Chondrocyte (in vitro differentiated cells): Measurements from ENCODE around the gene LRRC43. TPM values are rescaled to one million over a fixed set of nuclear protein-coding genes. Genes with fewer than 3 reads are reported as not detected.
"Not testable (repeated sequence)": the region's sequence is repeated elsewhere in the genome, so short reads cannot be mapped to it uniquely, and the experiment has no call there.

ENCODE experiments used
- DNase-seq: peaks from one replicate; pipeline ENCODE4 v3.0.0; 2021; ENCODE audit warnings: mixed read lengths, low spot score
- H3K27ac Mint-ChIP-seq: one replicate; pipeline ENCODE4 v1.8.0; 2021; ENCODE audit warnings: mild to moderate bottlenecking, moderate library complexity, mixed read lengths; ENCODE audit not compliant: unreplicated experiment
- H3K27me3 Mint-ChIP-seq: 2 replicates; pipeline ENCODE4 v1.8.0; 2021; ENCODE audit warnings: low read depth, mixed read lengths
- H3K36me3 Mint-ChIP-seq: 2 replicates; pipeline ENCODE4 v1.8.0; 2021; ENCODE audit warnings: low read depth, mixed read lengths
- H3K4me1 Mint-ChIP-seq: 2 replicates; pipeline ENCODE4 v1.8.0; 2021; ENCODE audit warnings: low read depth, mild to moderate bottlenecking, mixed read lengths
- H3K4me3 Mint-ChIP-seq: one replicate; pipeline ENCODE4 v1.8.0; 2021; ENCODE audit warnings: mild to moderate bottlenecking, moderate library complexity, mixed read lengths; ENCODE audit not compliant: unreplicated experiment
- H3K9me3 Mint-ChIP-seq: 2 replicates; pipeline ENCODE4 v1.8.0; 2021; ENCODE audit warnings: low read depth, mixed read lengths
- total RNA-seq: library from RNA; stranded (reverse); gene quantifications from 3 replicates; pipeline ENCODE4 v1.2.1, GENCODE V29; 2021
- TF ChIP-seq, protein P1 (sequence below): fragments of 200-600 bp; sonication (generic); IDR thresholded peaks from 2 replicates; pipeline ENCODE4 v1.5.0; 2021; ENCODE audit warnings: antibody characterized with exemption, mild to moderate bottlenecking, moderate library complexity

LRRC43 gene
- total RNA-seq, 1 donor from 2014 or later = 2.0 TPM

- H3K36me3 Mint-ChIP-seq = no peaks in the 10 kb centered on the region
- TF ChIP-seq, protein P1, sequence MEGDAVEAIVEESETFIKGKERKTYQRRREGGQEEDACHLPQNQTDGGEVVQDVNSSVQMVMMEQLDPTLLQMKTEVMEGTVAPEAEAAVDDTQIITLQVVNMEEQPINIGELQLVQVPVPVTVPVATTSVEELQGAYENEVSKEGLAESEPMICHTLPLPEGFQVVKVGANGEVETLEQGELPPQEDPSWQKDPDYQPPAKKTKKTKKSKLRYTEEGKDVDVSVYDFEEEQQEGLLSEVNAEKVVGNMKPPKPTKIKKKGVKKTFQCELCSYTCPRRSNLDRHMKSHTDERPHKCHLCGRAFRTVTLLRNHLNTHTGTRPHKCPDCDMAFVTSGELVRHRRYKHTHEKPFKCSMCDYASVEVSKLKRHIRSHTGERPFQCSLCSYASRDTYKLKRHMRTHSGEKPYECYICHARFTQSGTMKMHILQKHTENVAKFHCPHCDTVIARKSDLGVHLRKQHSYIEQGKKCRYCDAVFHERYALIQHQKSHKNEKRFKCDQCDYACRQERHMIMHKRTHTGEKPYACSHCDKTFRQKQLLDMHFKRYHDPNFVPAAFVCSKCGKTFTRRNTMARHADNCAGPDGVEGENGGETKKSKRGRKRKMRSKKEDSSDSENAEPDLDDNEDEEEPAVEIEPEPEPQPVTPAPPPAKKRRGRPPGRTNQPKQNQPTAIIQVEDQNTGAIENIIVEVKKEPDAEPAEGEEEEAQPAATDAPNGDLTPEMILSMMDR = no peak
- H3K9me3 Mint-ChIP-seq = no peaks in the 10 kb centered on the region
- no peaks in the 10 kb centered on the region for H3K4me1 Mint-ChIP-seq
- no peak within 1 kb of the TSS for H3K27ac Mint-ChIP-seq
- H3K4me3 Mint-ChIP-seq = no peak within 1 kb of the TSS
- no peaks in the 10 kb centered on the region for H3K27me3 Mint-ChIP-seq
- DNase-seq = no peak
These were observed 8.6 kb upstream of the LRRC43 start, which contains the start of gene IL31 for GRCh38 chr12:122174155-122174845. TSS of gene IL31 (minus strand) at chr12:122174221. CDS start at chr12:122174172, 49 bp downstream.

DNA sequence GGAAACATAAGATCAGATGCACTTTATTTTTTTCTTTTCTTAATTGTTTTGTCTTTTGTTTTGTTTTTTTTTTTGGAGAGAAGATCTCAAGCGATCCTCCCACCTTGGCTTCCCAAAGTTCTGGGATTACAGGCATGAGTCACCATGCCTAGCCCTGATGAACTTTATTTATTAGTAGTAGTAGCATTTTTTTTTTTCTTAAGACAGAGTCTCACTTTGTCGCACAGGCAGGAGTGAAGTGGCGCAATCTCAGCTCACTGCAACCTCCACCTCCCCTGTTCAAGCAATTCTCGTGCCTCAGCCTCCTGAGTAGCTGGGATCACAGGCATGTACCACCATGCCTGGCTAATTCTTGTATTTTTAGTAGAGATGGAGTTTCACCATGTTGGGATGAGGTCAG lies 6.5 kb upstream of the LRRC43 start:
- not testable (repeated sequence) for H3K27me3 Mint-ChIP-seq, H3K9me3 Mint-ChIP-seq, H3K4me3 Mint-ChIP-seq

GRCh38 chr12:122183588-122183940 lies 641 bp downstream of the LRRC43 start:
- TF ChIP-seq, protein P1 = no peak
- H3K27ac Mint-ChIP-seq = no peak overlapping the region

More for the DNA sequence above, 6.5 kb upstream of the LRRC43 start:
- not testable (repeated sequence) for H3K27ac Mint-ChIP-seq, H3K36me3 Mint-ChIP-seq, DNase-seq, H3K4me1 Mint-ChIP-seq

GRCh38 chr12:122184517-122184916 lies 1.6 kb downstream of the LRRC43 start:
- TF ChIP-seq, protein P1 = no peak
- DNase-seq = no peak
- no peaks in the 10 kb centered on the region for H3K9me3 Mint-ChIP-seq
- no peaks in the 10 kb centered on the region for H3K27me3 Mint-ChIP-seq
- no peaks in the 10 kb centered on the region for H3K36me3 Mint-ChIP-seq
- no peak overlapping the region for H3K4me3 Mint-ChIP-seq
- H3K27ac Mint-ChIP-seq = no peak overlapping the region
- peaks cover 7% of the 10 kb centered on the region for H3K4me1 Mint-ChIP-seq

More at GRCh38 chr12:122183588-122183940, 641 bp downstream of the LRRC43 start:
- Mint-ChIP-seq H3K4me3 (peak overlapping the region; percentile 70), H3K27me3 (no peaks in the 10 kb centered on the region), H3K4me1 (peaks cover 7% of the 10 kb centered on the region), H3K9me3 (no peaks in the 10 kb centered on the region), H3K36me3 (peaks cover 1% of the 10 kb centered on the region)
- no peak for DNase-seq

DNA sequence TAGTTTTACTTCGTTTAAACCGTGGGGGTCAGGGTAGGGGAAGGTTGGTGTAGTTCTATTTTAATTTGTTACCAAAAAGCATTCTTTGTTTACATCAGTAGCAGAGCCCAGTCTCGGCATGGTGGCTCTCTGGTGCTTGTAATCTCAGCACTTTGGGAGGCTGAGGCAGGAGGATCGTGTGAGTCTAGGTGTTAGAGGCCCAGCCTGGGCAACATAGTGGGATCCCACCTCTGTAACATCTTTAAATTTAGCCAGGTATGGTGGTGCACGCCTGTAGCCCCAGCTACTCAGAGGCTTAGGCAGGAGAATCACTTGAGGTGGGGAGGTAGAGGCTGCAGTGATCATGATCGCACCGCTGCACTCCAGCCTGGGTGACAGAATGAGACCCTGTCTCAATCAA lies 2.2 kb downstream of the LRRC43 start:
- Mint-ChIP-seq H3K4me1 (peaks cover 7% of the 10 kb centered on the region), H3K27ac (no peak overlapping the region), H3K27me3 (no peaks in the 10 kb centered on the region)

More for the DNA sequence above, 2.2 kb downstream of the LRRC43 start:
- no peaks in the 10 kb centered on the region for H3K9me3 Mint-ChIP-seq
- DNase-seq = no peak
- H3K4me3 Mint-ChIP-seq = no peak overlapping the region
- TF ChIP-seq, protein P1 = no peak
- H3K36me3 Mint-ChIP-seq = no peaks in the 10 kb centered on the region
